Natural killer cell treated with Interleukin-12 subunit alpha and Interleukin-12 subunit beta and Interleukin-15 and Interleukin-18, amount 100 ng/mL, for 72 hours (primary cell): ENCODE results near the gene ITGA11. TPM values are rescaled to one million over a fixed set of nuclear protein-coding genes. Genes with fewer than 3 reads are reported as not detected.

Source experiments
- ATAC-seq, 2 donors: fragments of 150-1000 bp; cut with Tn5 transposase in 1 of 2; sonication (Bioruptor Pico), chemical (Tn5 transposase) in 1 of 2; 2 replicates each; pipeline ENCODE4 v1.10.0; 2021
- DNase-seq: peaks from one replicate; pipeline ENCODE4 v3.0.0; 2022; ENCODE audit warnings: low spot score
- H3K27ac Mint-ChIP-seq, 2 donors: 1 replicate in 1 of 2; 2 replicates in 1 of 2; pipeline ENCODE4 v1.8.0; 2022; ENCODE audit warnings: mixed read lengths in 2 of 2, mild to moderate bottlenecking in 1 of 2, moderate library complexity in 1 of 2
- H3K27me3 Mint-ChIP-seq, 2 donors: 1 replicate in 1 of 2; 2 replicates in 1 of 2; pipeline ENCODE4 v1.8.0; 2022; ENCODE audit warnings: mixed read lengths in 2 of 2
- H3K36me3 Mint-ChIP-seq: one replicate; pipeline ENCODE4 v1.8.0; 2022; ENCODE audit warnings: mixed read lengths
- H3K4me1 Mint-ChIP-seq, 2 donors: 1 replicate in 1 of 2; 2 replicates in 1 of 2; pipeline ENCODE4 v1.8.0; 2022; ENCODE audit warnings: low read depth in 2 of 2, mixed read lengths in 2 of 2, mild to moderate bottlenecking in 1 of 2
- H3K4me3 Mint-ChIP-seq: one replicate; pipeline ENCODE4 v1.8.0; 2022; ENCODE audit warnings: mixed read lengths
- H3K9me3 Mint-ChIP-seq: 2 replicates; pipeline ENCODE4 v1.8.0; 2022; ENCODE audit warnings: mixed read lengths
- total RNA-seq, 2 donors: library from RNA; stranded (reverse); gene quantifications; one replicate each; pipeline ENCODE4 v1.2.3, GENCODE V29; 2022

ITGA11 gene
- total RNA-seq, 2 donors from 2014 or later = 0.17 to 0.98 TPM

DNA sequence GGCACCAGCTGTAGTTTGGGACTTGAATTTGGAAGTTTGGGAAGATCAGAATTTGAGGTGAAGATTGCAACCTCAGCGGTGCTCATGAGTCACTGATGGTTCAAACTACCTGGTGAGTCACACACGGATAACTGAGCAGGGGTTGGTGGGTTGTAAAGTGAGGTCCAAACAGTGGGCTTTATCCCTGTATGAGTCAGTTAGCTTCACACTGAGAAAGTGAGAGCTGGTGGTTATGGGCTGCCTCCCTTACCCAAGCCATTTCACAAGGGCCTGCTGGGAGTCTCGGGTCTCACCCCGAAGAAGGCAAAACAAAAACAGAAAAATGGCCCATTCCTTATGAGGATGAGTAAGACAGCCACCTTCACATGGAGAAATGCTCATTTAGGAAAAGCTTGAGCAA is 77.0 kb downstream of the ITGA11 start:
- DNase-seq = no peak
- Mint-ChIP-seq H3K9me3 (peaks cover 4% of the 10 kb centered on the region), H3K27ac (no peak overlapping the region), H3K27me3 (peaks cover 0 to 4% of the 10 kb centered on the region in 2 donors), H3K36me3 (no peaks in the 10 kb centered on the region), H3K4me3 (no peak overlapping the region), H3K4me1 (peaks cover 0 to 5% of the 10 kb centered on the region in 2 donors)
- ATAC-seq = peak; percentile 67 to 76

DNA sequence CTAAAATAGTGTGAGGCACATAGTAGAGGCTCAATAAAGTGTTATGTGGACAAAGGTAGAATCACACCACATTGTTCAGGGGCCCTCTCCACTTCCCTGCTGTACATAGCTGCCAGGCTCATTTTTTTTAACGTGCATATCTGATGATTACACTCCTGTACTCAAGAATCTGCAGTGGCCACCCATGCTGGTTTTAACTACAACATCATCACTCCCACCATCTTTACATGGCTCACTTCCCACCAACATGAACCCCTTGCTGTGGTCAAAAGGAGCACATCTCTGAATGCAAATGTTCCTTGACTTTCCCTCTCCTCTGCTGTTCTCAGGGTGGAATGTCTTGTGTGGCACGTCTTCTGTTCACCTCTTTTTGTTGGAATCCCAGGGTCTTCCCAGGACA is 77.7 kb downstream of the ITGA11 start:
- peaks cover 0 to 4% of the 10 kb centered on the region in 2 donors for H3K27me3 Mint-ChIP-seq
- H3K36me3 Mint-ChIP-seq = no peaks in the 10 kb centered on the region
- no peak overlapping the region for H3K27ac Mint-ChIP-seq
- H3K4me3 Mint-ChIP-seq = no peak overlapping the region
- DNase-seq (no peak), ATAC-seq (no peak)
- H3K4me1 Mint-ChIP-seq = peaks cover 0 to 5% of the 10 kb centered on the region in 2 donors
- peaks cover 4% of the 10 kb centered on the region for H3K9me3 Mint-ChIP-seq

GRCh38 chr15:68353421-68354135 is 78.4 kb downstream of the ITGA11 start:
- H3K9me3 Mint-ChIP-seq = peaks cover 4% of the 10 kb centered on the region
- H3K4me3 Mint-ChIP-seq = no peak overlapping the region
- peaks cover 0 to 4% of the 10 kb centered on the region in 2 donors for H3K27me3 Mint-ChIP-seq
- ATAC-seq = no peak
- H3K36me3 Mint-ChIP-seq = no peaks in the 10 kb centered on the region
- no peak overlapping the region for H3K27ac Mint-ChIP-seq
- DNase-seq = no peak
- peaks cover 0 to 5% of the 10 kb centered on the region in 2 donors for H3K4me1 Mint-ChIP-seq

GRCh38 chr15:68352401-68353062 is 79.4 kb downstream of the ITGA11 start:
- Mint-ChIP-seq H3K27ac (peak overlapping the region; percentile 52 to 61), H3K9me3 (peaks cover 4% of the 10 kb centered on the region), H3K4me1 (peaks cover 0 to 5% of the 10 kb centered on the region in 2 donors), H3K4me3 (no peak overlapping the region), H3K27me3 (peaks cover 0 to 7% of the 10 kb centered on the region in 2 donors), H3K36me3 (no peaks in the 10 kb centered on the region)
- ATAC-seq (peak in 1 of 2 donors; percentile 63), DNase-seq (no peak)

- no peak for DNase-seq
- Mint-ChIP-seq H3K36me3 (no peaks in the 10 kb centered on the region), H3K4me3 (no peak overlapping the region), H3K9me3 (no peaks in the 10 kb centered on the region), H3K27ac (no peak overlapping the region), H3K27me3 (peaks cover 0 to 8% of the 10 kb centered on the region in 2 donors), H3K4me1 (peaks cover 0 to 5% of the 10 kb centered on the region in 2 donors)
- no peak for ATAC-seq
Measured at GRCh38 chr15:68349151-68349550, 82.8 kb downstream of the ITGA11 start.

DNA sequence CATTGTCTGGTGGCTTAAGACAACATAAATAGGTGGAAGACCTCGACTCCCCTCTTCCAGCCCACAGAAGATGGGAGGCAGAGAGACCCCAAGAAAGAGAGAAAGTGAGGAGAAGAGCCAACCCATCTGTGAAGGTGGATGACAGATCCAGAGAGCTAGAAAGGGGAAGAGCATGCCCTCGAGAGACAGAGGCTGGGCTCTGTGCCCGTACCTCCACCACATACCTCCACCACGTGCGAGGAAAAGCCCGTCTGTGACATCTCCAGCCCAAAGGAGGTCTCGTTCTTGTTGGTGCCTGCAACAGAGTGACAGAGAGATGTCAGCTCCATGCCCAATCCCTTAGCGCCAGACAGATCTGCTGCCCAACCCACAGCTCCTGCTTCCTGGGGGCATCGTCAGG is 83.4 kb downstream of the ITGA11 start:
- Mint-ChIP-seq H3K27ac (no peak overlapping the region), H3K36me3 (no peaks in the 10 kb centered on the region), H3K9me3 (no peaks in the 10 kb centered on the region), H3K4me1 (peaks cover 0 to 5% of the 10 kb centered on the region in 2 donors), H3K27me3 (peaks cover 0 to 8% of the 10 kb centered on the region in 2 donors), H3K4me3 (no peak overlapping the region)
- DNase-seq = no peak
- ATAC-seq = no peak

DNA sequence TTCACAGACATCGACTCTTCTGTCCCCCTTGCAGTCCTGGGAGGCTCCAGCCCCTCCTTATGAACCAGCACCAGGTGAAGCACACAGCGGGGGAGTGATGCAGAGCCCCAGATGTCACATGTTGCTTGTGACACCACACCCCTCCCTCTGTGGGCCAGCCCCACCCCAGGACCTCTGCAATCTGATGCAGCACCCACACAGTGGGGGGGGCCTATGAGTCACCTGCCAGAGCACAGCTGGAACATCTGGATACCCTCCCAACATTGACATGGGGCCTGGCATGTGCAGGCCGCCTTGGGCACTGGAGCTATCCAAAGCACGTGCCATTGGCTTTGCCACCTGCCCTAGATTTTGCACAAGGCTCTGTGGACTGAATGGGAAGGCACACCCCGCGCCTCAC is 83.9 kb downstream of the ITGA11 start:
- peak in 1 of 2 donors; percentile 15 for ATAC-seq
- no peak overlapping the region for H3K4me3 Mint-ChIP-seq
- H3K36me3 Mint-ChIP-seq = no peaks in the 10 kb centered on the region
- no peaks in the 10 kb centered on the region for H3K9me3 Mint-ChIP-seq
- peaks cover 0 to 5% of the 10 kb centered on the region in 2 donors for H3K4me1 Mint-ChIP-seq
- DNase-seq = no peak
- no peak overlapping the region for H3K27ac Mint-ChIP-seq
- peaks cover 0 to 8% of the 10 kb centered on the region in 2 donors for H3K27me3 Mint-ChIP-seq

DNA sequence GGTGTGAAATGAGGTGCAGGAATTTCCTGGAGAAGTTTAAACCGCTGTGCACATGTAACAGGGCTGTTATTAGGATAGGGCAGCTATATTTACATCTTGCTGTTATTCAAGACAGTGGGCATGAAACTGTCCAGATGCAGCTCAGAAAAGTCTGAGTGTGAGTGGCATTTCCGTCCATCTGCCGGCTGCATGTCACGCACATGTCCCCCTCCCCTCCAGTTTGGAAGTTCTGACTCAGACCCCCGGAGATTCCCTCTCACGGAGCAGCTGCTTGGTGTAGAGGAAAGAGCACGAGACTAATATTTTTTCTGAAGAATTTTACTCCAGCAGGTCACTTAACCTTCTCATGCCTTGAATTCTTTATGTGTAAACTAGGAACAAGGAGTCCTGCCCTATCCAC is 84.6 kb downstream of the ITGA11 start:
- Mint-ChIP-seq H3K9me3 (no peaks in the 10 kb centered on the region), H3K27me3 (peaks cover 0 to 8% of the 10 kb centered on the region in 2 donors), H3K4me1 (peaks cover 0 to under 1% of the 10 kb centered on the region in 2 donors), H3K4me3 (no peak overlapping the region), H3K36me3 (no peaks in the 10 kb centered on the region), H3K27ac (no peak overlapping the region)
- ATAC-seq = no peak
- DNase-seq = no peak

DNA sequence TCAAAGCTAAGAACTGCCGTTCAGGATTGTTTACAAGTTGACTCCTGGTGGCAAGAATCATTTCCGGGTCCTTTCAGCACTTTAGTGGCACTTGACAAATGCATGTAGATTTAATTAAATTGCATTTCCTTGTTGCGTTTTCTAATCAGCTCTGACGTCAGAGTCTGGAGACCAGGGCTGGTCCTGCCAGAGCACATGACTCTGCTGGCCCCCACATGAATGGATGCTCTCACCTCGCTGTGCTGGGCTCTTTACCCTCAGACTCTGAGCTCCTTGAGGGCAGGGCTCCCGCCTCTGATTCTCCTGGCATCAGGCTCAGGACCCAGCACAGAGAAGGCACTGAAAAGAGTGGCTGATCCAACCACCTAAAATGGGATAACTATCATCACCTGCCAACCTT is 85.0 kb downstream of the ITGA11 start:
- H3K4me1 Mint-ChIP-seq = no peaks in the 10 kb centered on the region
- no peak overlapping the region for H3K27ac Mint-ChIP-seq
- H3K27me3 Mint-ChIP-seq = peaks cover 0 to 8% of the 10 kb centered on the region in 2 donors

GRCh38 chr15:68345481-68345880 is 86.5 kb downstream of the ITGA11 start:
- DNase-seq (no peak), ATAC-seq (no peak)
- Mint-ChIP-seq H3K4me1 (no peaks in the 10 kb centered on the region), H3K4me3 (no peak overlapping the region), H3K36me3 (no peaks in the 10 kb centered on the region), H3K9me3 (no peaks in the 10 kb centered on the region), H3K27me3 (peaks cover 0 to 8% of the 10 kb centered on the region in 2 donors), H3K27ac (no peak overlapping the region)

More for the DNA sequence above, 85.0 kb downstream of the ITGA11 start:
- DNase-seq (no peak), ATAC-seq (no peak)
- Mint-ChIP-seq H3K36me3 (no peaks in the 10 kb centered on the region), H3K9me3 (no peaks in the 10 kb centered on the region), H3K4me3 (no peak overlapping the region)

GRCh38 chr15:68344600-68344999 is 87.4 kb downstream of the ITGA11 start:
- Mint-ChIP-seq H3K9me3 (no peaks in the 10 kb centered on the region), H3K36me3 (no peaks in the 10 kb centered on the region), H3K4me1 (no peaks in the 10 kb centered on the region), H3K4me3 (no peak overlapping the region), H3K27me3 (peaks cover 0 to 8% of the 10 kb centered on the region in 2 donors), H3K27ac (no peak overlapping the region)
- ATAC-seq (no peak), DNase-seq (no peak)

DNA sequence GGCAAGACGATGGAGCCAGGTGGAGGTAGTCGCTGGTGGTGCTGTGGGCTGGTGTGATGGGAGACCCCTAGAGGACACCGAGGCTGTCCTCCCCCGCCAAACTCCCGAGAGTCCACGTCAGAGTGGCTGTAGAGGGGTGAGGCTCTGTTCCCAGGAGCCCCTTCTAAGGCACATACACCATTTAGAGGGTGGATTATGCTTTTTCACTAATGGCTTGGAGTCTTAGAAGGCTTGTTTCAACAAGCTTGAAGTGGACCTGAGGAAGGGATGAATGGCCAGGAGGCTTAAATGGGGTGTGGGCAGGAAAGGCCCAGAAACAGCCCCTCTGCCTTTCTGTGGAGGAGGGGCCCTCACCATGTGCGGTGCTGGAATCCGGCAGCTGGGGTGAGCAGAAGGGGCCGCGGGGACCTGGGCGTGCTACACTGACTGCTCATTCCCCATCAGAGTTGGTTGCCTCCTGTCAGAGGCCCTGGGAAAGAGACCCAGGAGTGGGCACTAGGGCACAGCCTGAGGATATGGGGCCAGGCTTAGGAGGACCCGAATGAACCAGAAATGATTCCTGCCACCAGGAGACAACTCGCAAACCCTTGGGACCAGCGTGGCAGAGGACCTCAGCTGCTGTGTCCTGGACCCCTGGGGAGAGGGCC is 88.3 kb downstream of the ITGA11 start:
- Mint-ChIP-seq H3K36me3 (no peaks in the 10 kb centered on the region), H3K4me1 (no peaks in the 10 kb centered on the region), H3K4me3 (no peak overlapping the region), H3K9me3 (no peaks in the 10 kb centered on the region), H3K27me3 (peaks cover 0 to 8% of the 10 kb centered on the region in 2 donors), H3K27ac (no peak overlapping the region)
- ATAC-seq (no peak), DNase-seq (no peak)

DNA sequence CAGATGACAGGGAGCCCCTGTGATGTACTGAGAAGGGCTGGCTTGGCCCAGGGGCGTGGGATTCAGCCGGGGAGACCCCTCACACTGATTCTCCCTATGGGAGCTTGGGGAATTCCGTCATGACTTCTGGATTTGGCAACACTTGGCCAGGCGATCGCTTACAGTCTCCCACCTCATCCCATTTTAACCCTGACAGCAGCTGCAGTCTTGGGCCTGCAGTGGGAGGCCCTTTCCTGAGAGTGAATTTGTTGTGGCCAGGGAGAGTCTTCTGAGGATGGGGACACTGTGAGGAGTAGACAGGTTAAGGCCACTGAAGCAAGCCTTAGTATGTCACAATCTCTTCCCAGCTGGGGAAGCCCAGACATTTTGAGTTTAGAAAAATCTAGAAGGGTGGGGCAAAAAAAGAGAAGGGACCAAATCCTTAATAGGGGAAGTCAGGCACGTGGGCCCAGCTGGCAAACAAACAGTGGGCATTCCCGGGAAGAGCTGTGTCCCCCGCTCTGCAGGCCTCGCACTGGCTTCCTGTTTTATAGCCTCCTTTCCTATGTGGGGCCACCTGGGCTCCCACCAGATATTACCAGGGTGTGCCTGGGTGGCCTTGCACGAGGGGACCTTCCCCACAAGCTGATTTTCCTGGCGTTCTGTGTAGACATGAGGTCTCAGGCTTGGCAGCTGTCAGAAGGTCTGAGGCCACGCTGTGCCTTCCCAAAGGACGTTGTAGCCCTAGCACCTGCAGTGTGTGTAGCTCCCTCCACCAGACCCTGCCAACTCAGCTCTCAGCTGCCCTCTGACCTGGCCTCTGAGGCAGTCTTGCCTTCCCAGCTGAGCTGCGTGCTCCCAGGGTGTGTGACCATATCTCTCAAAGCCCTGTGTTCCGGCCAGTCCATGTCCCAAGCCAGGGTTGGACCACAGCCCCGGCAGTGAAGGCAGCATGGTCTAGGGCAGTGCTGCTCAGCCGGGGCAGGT is 89.9 kb downstream of the ITGA11 start:
- Mint-ChIP-seq H3K4me1 (no peaks in the 10 kb centered on the region), H3K4me3 (no peak overlapping the region), H3K27me3 (peaks cover 5 to 11% of the 10 kb centered on the region in 2 donors), H3K27ac (no peak overlapping the region), H3K9me3 (no peaks in the 10 kb centered on the region), H3K36me3 (no peaks in the 10 kb centered on the region)
- DNase-seq (no peak), ATAC-seq (peak in 1 of 2 donors; percentile 2)
